Measurements from ENCODE around the gene RASD2. TPM values are rescaled to one million over a fixed set of nuclear protein-coding genes. Genes with fewer than 3 reads are reported as not detected.

Gene RASD2
- total RNA-seq, 1 experiment from 2014 or later: 0.42 TPM

DNA sequence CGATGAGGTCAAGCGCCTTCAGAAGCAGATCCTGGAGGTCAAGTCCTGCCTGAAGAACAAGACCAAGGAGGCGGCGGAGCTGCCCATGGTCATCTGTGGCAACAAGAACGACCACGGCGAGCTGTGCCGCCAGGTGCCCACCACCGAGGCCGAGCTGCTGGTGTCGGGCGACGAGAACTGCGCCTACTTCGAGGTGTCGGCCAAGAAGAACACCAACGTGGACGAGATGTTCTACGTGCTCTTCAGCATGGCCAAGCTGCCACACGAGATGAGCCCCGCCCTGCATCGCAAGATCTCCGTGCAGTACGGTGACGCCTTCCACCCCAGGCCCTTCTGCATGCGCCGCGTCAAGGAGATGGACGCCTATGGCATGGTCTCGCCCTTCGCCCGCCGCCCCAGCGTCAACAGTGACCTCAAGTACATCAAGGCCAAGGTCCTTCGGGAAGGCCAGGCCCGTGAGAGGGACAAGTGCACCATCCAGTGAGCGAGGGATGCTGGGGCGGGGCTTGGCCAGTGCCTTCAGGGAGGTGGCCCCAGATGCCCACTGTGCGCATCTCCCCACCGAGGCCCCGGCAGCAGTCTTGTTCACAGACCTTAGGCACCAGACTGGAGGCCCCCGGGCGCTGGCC, 11.0 kb downstream of the RASD2 start:
- H3K4me2 ChIP-seq (ENCODE audit: insufficient read depth, insufficient read length, low read length): no peak overlapping the region
- peaks cover 10% of the 10 kb centered on the region for H3K27me3 Mint-ChIP-seq (ENCODE audit: low read depth)
- H3K36me3 Mint-ChIP-seq (ENCODE audit: insufficient read depth in 1 of 3, low read depth in 3 of 3): no peaks in the 10 kb centered on the region; a peak in 1 of 7 replicates

More for the DNA sequence above, 11.0 kb downstream of the RASD2 start:
- Histone ChIP-seq H3K79me1 (ENCODE audit: insufficient read depth, low read depth, low read length, poor library complexity, severe bottlenecking) (no peaks in the 10 kb centered on the region), H3K4me1 (ENCODE audit: insufficient read depth, low read length) (peaks cover 3% of the 10 kb centered on the region; the same call in 1 of the 2 replicates), H3K4ac (ENCODE audit: low read depth, low read length) (no peak overlapping the region), H3K14ac (ENCODE audit: insufficient read depth, low read length) (no peak overlapping the region; the same call in 1 of the 2 replicates), H2BK5ac (ENCODE audit: insufficient read length, low read length) (no peak overlapping the region), H2AK5ac (ENCODE audit: insufficient read length, low read length) (no peak overlapping the region), H2BK120ac (ENCODE audit: low read depth, low read length, poor library complexity, severe bottlenecking) (no peak overlapping the region), H4K8ac (replicated peaks; ENCODE audit: insufficient read length, low read depth, low read length) (no peak overlapping the region), H2AFZ (ENCODE audit: low read length) (no peak overlapping the region), H2BK15ac (ENCODE audit: low read depth, low read length) (no peak overlapping the region), H3K18ac (ENCODE audit: insufficient read length, low read depth, low read length) (no peak overlapping the region), H3K27me3 (ENCODE audit: insufficient read depth, low read length) (no peaks in the 10 kb centered on the region), H3K23me2 (ENCODE audit: insufficient read length, low read depth, low read length, poor library complexity, severe bottlenecking) (no peaks in the 10 kb centered on the region), H2BK12ac (ENCODE audit: insufficient read length, low read depth, low read length) (no peak overlapping the region), H4K5ac (ENCODE audit: insufficient read length, low read depth, low read length) (no peak overlapping the region), H4K91ac (ENCODE audit: insufficient read length, low read depth, low read length) (no peak overlapping the region), H3K56ac (ENCODE audit: insufficient read length, low read depth, low read length) (no peak overlapping the region), H3T11ph (ENCODE audit: low read length) (no peak overlapping the region), H2BK20ac (ENCODE audit: low read depth, low read length, poor library complexity, severe bottlenecking) (no peak overlapping the region), H3K9ac (ENCODE audit: extremely low read depth, insufficient read length, low read length) (no peak overlapping the region), H3K27ac (ENCODE audit: insufficient read length, low read depth, low read length) (no peak overlapping the region), H3K9me3 (ENCODE audit: control insufficient read depth, low read depth, low read length) (no peaks in the 10 kb centered on the region), H4K20me1 (ENCODE audit: control insufficient read depth, insufficient read depth, insufficient read length) (no peaks in the 10 kb centered on the region), H3K23ac (ENCODE audit: insufficient read length, low read depth, low read length) (no peak overlapping the region), H3K79me2 (ENCODE audit: insufficient read depth, low read length) (no peaks in the 10 kb centered on the region)
- H3K9me3 Mint-ChIP-seq: no peaks in the 10 kb centered on the region
- H3K27ac Mint-ChIP-seq: no peak overlapping the region
- TF ChIP-seq, protein P1, sequence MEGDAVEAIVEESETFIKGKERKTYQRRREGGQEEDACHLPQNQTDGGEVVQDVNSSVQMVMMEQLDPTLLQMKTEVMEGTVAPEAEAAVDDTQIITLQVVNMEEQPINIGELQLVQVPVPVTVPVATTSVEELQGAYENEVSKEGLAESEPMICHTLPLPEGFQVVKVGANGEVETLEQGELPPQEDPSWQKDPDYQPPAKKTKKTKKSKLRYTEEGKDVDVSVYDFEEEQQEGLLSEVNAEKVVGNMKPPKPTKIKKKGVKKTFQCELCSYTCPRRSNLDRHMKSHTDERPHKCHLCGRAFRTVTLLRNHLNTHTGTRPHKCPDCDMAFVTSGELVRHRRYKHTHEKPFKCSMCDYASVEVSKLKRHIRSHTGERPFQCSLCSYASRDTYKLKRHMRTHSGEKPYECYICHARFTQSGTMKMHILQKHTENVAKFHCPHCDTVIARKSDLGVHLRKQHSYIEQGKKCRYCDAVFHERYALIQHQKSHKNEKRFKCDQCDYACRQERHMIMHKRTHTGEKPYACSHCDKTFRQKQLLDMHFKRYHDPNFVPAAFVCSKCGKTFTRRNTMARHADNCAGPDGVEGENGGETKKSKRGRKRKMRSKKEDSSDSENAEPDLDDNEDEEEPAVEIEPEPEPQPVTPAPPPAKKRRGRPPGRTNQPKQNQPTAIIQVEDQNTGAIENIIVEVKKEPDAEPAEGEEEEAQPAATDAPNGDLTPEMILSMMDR (conservative IDR thresholded peaks at IDR 0.05): no peak
- no CpG with 5 or more reads among the region's 43 CpGs for WGBS (ENCODE audit: extremely low coverage, insufficient read length, low lambda C conversion rate)
- DNase-seq: no peak
- H3K4me1 Mint-ChIP-seq: peaks cover 31 to 49% of the 10 kb centered on the region in 2 experiments
- H3K4me3 Mint-ChIP-seq: no peak overlapping the region
